DOHH2 (cell line): ENCODE results near the gene PLCD4.

Experiments used
- H3F3A ChIP-seq: fragments of 200-600 bp; sonication (generic), shearing (Covaris generic); 2 replicates; pipeline ENCODE4 v1.6.0; 2016; ENCODE audit warnings: antibody characterized with exemption, mild to moderate bottlenecking; ENCODE audit not compliant: control insufficient read depth, insufficient read depth
- H3K27ac ChIP-seq: fragments of 200-600 bp; sonication (generic); 2 replicates; pipeline ENCODE4 v1.5.1; 2014; ENCODE audit warnings: low read depth, mild to moderate bottlenecking, low read length, moderate library complexity
- H3K27me3 ChIP-seq: fragments of 200-600 bp; sonication (generic); 2 replicates; pipeline ENCODE4 v1.6.1; 2014; ENCODE audit warnings: mild to moderate bottlenecking, low read length, mixed read lengths; ENCODE audit not compliant: control insufficient read depth
- H3K36me3 ChIP-seq: fragments of 200-600 bp; sonication (generic); 2 replicates; pipeline ENCODE4 v1.6.1; 2014; ENCODE audit warnings: mild to moderate bottlenecking, low read length, moderate library complexity, mixed read lengths; ENCODE audit not compliant: control insufficient read depth
- H3K4me1 ChIP-seq: fragments of 200-600 bp; sonication (generic); 2 replicates; pipeline ENCODE4 v1.6.1; 2014; ENCODE audit warnings: mild to moderate bottlenecking, low read length, mixed read lengths; ENCODE audit not compliant: control insufficient read depth
- H3K4me2 ChIP-seq: fragments of 200-600 bp; sonication (generic); 2 replicates; pipeline ENCODE4 v1.6.0; 2014; ENCODE audit warnings: mild to moderate bottlenecking, low read length, moderate library complexity
- H3K4me3 ChIP-seq: fragments of 200-600 bp; sonication (generic); 2 replicates; pipeline ENCODE4 v1.5.1; 2014; ENCODE audit warnings: mild to moderate bottlenecking, low read length, mixed read lengths
- H3K79me2 ChIP-seq: fragments of 200-600 bp; sonication (generic); 2 replicates; pipeline ENCODE4 v1.6.1; 2014; ENCODE audit warnings: mild to moderate bottlenecking, low read length, mixed read lengths; ENCODE audit not compliant: control insufficient read depth
- H3K9me2 ChIP-seq: fragments of 200-600 bp; sonication (generic); replicated peaks from 2 replicates; pipeline ENCODE4 v1.6.1; 2014; ENCODE audit warnings: mild to moderate bottlenecking, low read length, mixed read lengths; ENCODE audit not compliant: control insufficient read depth
- H3K9me3 ChIP-seq: fragments of 200-600 bp; sonication (generic); 2 replicates; pipeline ENCODE4 v1.6.1; 2014; ENCODE audit warnings: antibody characterized with exemption, low read length, mixed read lengths; ENCODE audit not compliant: control insufficient read depth, insufficient read depth
- H4K20me1 ChIP-seq: fragments of 200-600 bp; sonication (generic); 2 replicates; pipeline ENCODE4 v1.6.0; 2014; ENCODE audit warnings: low read depth, mild to moderate bottlenecking, antibody characterized with exemption, low read length, moderate library complexity; ENCODE audit not compliant: control insufficient read depth, insufficient read depth
- EZH2phosphoT487 ChIP-seq: fragments of 200-600 bp; sonication (generic); IDR thresholded peaks from 2 replicates; pipeline ENCODE4 v1.6.1; 2017; ENCODE audit warnings: borderline replicate concordance, mild to moderate bottlenecking, antibody characterized with exemption, low read length, moderate library complexity, mixed read lengths
- TF ChIP-seq, protein P1 (sequence below): fragments of 200-600 bp; sonication (generic); IDR thresholded peaks from one replicate; pipeline ENCODE4 v1.5.1; 2014; ENCODE audit warnings: antibody characterized with exemption, mild to moderate bottlenecking, low read depth, low read length; ENCODE audit not compliant: poor library complexity, severe bottlenecking

Gene PLCD4

DNA sequence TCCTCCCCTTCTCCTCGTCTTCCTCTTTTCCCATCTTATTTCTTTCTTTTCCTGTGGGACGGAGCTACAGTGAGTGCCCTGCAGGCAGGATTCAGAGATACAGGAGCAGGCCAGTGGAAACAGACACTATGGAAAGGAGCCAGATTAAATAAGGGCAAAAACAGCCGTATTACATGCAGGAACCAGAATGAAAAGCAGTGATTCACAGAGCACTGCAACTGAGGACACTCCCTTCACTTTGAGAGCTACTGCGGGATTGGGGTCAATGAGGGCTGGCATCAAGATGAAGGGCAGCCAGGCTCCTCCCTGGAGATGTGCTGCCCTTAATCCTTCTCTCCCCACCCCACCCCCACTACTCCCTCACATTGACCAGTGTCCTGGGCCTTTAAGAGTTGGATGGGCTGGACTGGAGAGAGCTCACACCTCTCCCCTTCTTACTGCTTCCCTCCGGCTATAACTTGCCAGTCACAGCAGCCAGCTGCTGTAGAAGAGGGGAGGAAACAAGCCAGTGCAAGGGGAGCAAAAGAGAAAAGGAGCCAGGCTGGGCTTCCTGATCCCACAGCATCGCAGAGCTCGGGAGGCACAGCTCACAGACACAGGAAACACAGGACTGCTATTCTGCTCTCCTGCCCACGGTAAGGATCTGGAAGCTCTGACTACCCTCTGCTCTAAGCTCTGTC lies at the start of gene PLCD4:
PLCD4 (plus strand) TSS at position 464 of the 680 bp plus-strand sequence. CDS start 7,841 bp downstream, outside the sequence.
- no peak within 1 kb of the TSS for H3K27ac ChIP-seq
- H3K4me1 ChIP-seq, result no peaks in the 10 kb centered on the region

DNA sequence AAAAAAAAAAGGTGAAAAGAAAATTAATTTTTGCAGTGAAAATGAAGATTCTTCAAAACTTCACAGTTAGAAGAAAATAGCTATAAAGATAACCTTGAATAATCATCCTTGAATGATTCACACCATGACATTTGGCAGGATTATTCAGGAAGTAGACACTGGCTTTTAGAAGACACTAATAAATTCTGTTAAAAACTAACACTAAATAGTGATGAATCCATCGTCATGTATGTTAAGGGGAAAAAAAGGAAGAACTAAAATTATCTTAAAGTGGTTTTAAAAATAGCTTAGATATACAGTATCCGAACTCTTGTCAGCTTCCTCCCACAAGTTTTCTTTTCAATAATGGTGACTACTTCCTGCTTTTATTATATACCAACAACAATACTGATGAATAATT lies 49.8 kb upstream of the PLCD4 start:
- Histone ChIP-seq H3K9me3 (no peaks in the 10 kb centered on the region), H3K4me1 (peaks cover 15% of the 10 kb centered on the region), H3K27me3 (no peaks in the 10 kb centered on the region), H3K27ac (no peak overlapping the region), H3F3A (0 out of 2 replicates have a peak, but pooled peaks cover 3% of the 10 kb centered on the region), H3K36me3 (peaks cover 89% of the 10 kb centered on the region), H3K4me2 (peak overlapping the region; percentile 28), H3K4me3 (no peak overlapping the region), H3K79me2 (peaks cover 43% of the 10 kb centered on the region), H4K20me1 (no peaks in the 10 kb centered on the region), H3K9me2 (no peaks in the 10 kb centered on the region)
- TF ChIP-seq, protein P1, sequence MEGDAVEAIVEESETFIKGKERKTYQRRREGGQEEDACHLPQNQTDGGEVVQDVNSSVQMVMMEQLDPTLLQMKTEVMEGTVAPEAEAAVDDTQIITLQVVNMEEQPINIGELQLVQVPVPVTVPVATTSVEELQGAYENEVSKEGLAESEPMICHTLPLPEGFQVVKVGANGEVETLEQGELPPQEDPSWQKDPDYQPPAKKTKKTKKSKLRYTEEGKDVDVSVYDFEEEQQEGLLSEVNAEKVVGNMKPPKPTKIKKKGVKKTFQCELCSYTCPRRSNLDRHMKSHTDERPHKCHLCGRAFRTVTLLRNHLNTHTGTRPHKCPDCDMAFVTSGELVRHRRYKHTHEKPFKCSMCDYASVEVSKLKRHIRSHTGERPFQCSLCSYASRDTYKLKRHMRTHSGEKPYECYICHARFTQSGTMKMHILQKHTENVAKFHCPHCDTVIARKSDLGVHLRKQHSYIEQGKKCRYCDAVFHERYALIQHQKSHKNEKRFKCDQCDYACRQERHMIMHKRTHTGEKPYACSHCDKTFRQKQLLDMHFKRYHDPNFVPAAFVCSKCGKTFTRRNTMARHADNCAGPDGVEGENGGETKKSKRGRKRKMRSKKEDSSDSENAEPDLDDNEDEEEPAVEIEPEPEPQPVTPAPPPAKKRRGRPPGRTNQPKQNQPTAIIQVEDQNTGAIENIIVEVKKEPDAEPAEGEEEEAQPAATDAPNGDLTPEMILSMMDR, result no peak
- TF ChIP-seq EZH2phosphoT487, result no peak

More for the DNA sequence above, at the start of gene PLCD4:
- no peak within 1 kb of the TSS for H3K4me3 ChIP-seq
- TF ChIP-seq, protein P1, result no peak
- TF ChIP-seq EZH2phosphoT487, result no peak
- H3K9me3 ChIP-seq, result no peaks in the 10 kb centered on the region
- H4K20me1 ChIP-seq, result no peaks in the 10 kb centered on the region
- H3K9me2 ChIP-seq, result no peaks in the 10 kb centered on the region
- H3K4me2 ChIP-seq, result no peak within 1 kb of the TSS
- peaks cover 26% of the 10 kb centered on the region for H3K27me3 ChIP-seq
- no peaks in the 10 kb centered on the region for H3K79me2 ChIP-seq
- H3K36me3 ChIP-seq, result no peaks in the 10 kb centered on the region
- no peaks in the 10 kb centered on the region for H3F3A ChIP-seq

DNA sequence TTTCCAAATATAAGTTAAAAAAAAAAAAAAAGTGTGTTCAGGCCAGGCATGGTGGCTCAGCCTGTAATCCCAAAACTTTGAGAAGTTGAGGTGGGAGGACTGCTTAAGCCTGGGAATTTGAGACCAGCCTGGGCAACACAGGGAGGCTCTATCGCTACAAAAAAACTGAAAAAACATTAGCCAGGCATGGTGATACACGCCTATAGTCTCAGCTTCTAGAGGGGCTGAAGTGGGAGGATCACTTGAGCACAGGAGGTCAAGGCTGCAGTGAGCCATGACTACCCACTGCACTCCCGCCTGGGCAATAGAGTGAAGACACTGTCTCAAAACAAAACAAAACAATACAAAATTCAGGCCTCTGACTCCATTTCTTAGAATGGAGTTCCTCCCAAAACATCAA lies 48.7 kb upstream of the PLCD4 start:
- H3K4me2 ChIP-seq, result no peak overlapping the region
- 0 out of 2 replicates have a peak, but pooled peaks cover 3% of the 10 kb centered on the region for H3F3A ChIP-seq
- no peak overlapping the region for H3K4me3 ChIP-seq
- H3K79me2 ChIP-seq, result peaks cover 53% of the 10 kb centered on the region
- H3K4me1 ChIP-seq, result peaks cover 15% of the 10 kb centered on the region
- no peaks in the 10 kb centered on the region for H3K9me3 ChIP-seq
- no peak overlapping the region for H3K27ac ChIP-seq
- H3K36me3 ChIP-seq, result peaks cover 88% of the 10 kb centered on the region
- no peaks in the 10 kb centered on the region for H3K27me3 ChIP-seq
- H3K9me2 ChIP-seq, result no peaks in the 10 kb centered on the region
- H4K20me1 ChIP-seq, result no peaks in the 10 kb centered on the region
- TF ChIP-seq, protein P1, result no peak
- no peak for TF ChIP-seq EZH2phosphoT487
